ENCODE data around the gene VCPKMT. TPM values are rescaled to one million over a fixed set of nuclear protein-coding genes. Genes with fewer than 3 reads are reported as not detected.
A peak's percentile ranks its signal among the peaks of the same experiment; 100 is the strongest.

Gene VCPKMT
- total and polyA plus RNA-seq, 12 donors = 1.0 to 31.2 (median 8.3) TPM

GRCh38 chr14:50068496-50068895, 47.9 kb downstream of the VCPKMT start:
- intact Hi-C loops (cut with DNase I) = no loop called here
- Histone ChIP-seq H3K36me3 (replicated peaks in 1 of 2) (no peaks in the 10 kb centered on the region), H3K27ac (no peak overlapping the region), H3K27me3 (no peaks in the 10 kb centered on the region), H3K4me3 (no peak overlapping the region), H3K4me1 (replicated peaks in 1 of 2) (no peaks in the 10 kb centered on the region), H3K9me3 (replicated peaks in 1 of 3) (no peaks in the 10 kb centered on the region)
- DNase-seq = peak in 2 of 7 donors; percentile 11 to 13
- TF ChIP-seq POLR2A (IDR thresholded peaks at IDR 0.05) (no peak), CTCF (IDR thresholded peaks at IDR 0.05) (no peak)
- 93 to 100% (median 94%) methylated on average over 4 to 7 of the region's 7 CpGs for WGBS, 4 donors

- Histone ChIP-seq H3K4me3 (no peak overlapping the region), H3K36me3 (replicated peaks in 1 of 2) (no peaks in the 10 kb centered on the region), H3K27ac (no peak overlapping the region), H3K9me3 (replicated peaks in 1 of 3) (no peaks in the 10 kb centered on the region), H3K27me3 (no peaks in the 10 kb centered on the region), H3K4me1 (replicated peaks in 1 of 2) (peaks cover 0 to 2% of the 10 kb centered on the region in 2 donors)
- TF ChIP-seq CTCF (IDR thresholded peaks at IDR 0.05) (no peak), POLR2A (IDR thresholded peaks at IDR 0.05) (no peak)
- 85 to 94% (median 89%) methylated on average over 8 of the region's 8 CpGs for WGBS, 4 donors
- peak in 2 of 7 donors; percentile 7 to 18 for DNase-seq
- intact Hi-C loops (cut with DNase I) = no loop called here
These were observed 48.5 kb downstream of the VCPKMT start for GRCh38 chr14:50067723-50068495.

DNA sequence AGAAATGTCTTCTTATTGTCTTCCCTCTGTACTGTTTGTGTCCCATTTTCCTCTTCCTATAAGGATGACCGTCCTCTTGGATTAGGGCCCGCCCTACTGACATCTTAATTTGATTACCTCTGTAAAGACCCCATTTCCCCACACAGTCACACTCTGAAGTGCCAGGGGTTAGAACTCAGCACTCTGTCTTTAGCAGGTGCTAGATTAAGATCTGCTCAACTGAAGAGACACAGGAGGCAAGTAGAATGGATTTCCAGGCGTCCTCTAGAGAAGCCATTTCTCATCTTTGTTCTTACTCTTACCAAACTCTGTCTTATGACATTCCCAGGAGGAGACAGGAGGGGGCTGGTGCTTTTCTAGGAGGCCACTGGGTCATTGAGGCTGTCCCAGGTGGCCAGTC, 50.8 kb downstream of the VCPKMT start:
- intact Hi-C loops (cut with DNase I) = no loop called here

GRCh38 chr14:50064993-50065392, 51.4 kb downstream of the VCPKMT start:
- TF ChIP-seq POLR2A (IDR thresholded peaks at IDR 0.05) (no peak), CTCF (IDR thresholded peaks at IDR 0.05) (no peak)
- WGBS, 4 donors = 69 to 75% (median 71%) methylated on average over 4 of the region's 4 CpGs
- intact Hi-C loops (cut with DNase I) = no loop called here
- H3K9me3 ChIP-seq (replicated peaks in 1 of 3) = no peaks in the 10 kb centered on the region
- H3K27ac ChIP-seq = no peak overlapping the region
- peaks cover 20 to 30% of the 10 kb centered on the region in 2 donors for H3K4me1 ChIP-seq (replicated peaks in 1 of 2)
- no peaks in the 10 kb centered on the region for H3K36me3 ChIP-seq (replicated peaks in 1 of 2)
- H3K4me3 ChIP-seq = no peak overlapping the region
- DNase-seq = peak in 5 of 7 donors; percentile 42 to 62 (median 57)
- no peaks in the 10 kb centered on the region for H3K27me3 ChIP-seq

More for the DNA sequence above, 50.8 kb downstream of the VCPKMT start:
- 73 to 90% (median 81%) methylated on average over 3 of the region's 3 CpGs for WGBS, 4 donors
- DNase-seq = peak in 1 of 7 donors; percentile 28
- H3K36me3 ChIP-seq (replicated peaks in 1 of 2) = no peaks in the 10 kb centered on the region
- H3K27me3 ChIP-seq = no peaks in the 10 kb centered on the region
- peaks cover 19 to 25% of the 10 kb centered on the region in 2 donors for H3K4me1 ChIP-seq (replicated peaks in 1 of 2)
- H3K4me3 ChIP-seq = no peak overlapping the region
- H3K27ac ChIP-seq = no peak overlapping the region
- TF ChIP-seq POLR2A (IDR thresholded peaks at IDR 0.05) (no peak), CTCF (IDR thresholded peaks at IDR 0.05) (no peak)
- H3K9me3 ChIP-seq (replicated peaks in 1 of 3) = no peaks in the 10 kb centered on the region

Data from adrenal gland (tissue), 12 donors.